GM19468 (cell line): ENCODE measurements around the gene ADAM12.

Experiments used
- ATAC-seq: cut with Tn5 transposase; IDR thresholded peaks from one replicate; pipeline ENCODE4 v1.9.1; 2021; ENCODE audit warnings: mild to moderate bottlenecking, moderate library complexity, moderate number of reproducible peaks; ENCODE audit not compliant: unreplicated experiment; ENCODE audit errors: extremely low read depth

Gene ADAM12

GRCh38 chr10:126075009-126075408, 313.3 kb downstream of the ADAM12 start:
- ATAC-seq, result no peak

GRCh38 chr10:126074291-126074690, 314.0 kb downstream of the ADAM12 start:
- ATAC-seq, result no peak

DNA sequence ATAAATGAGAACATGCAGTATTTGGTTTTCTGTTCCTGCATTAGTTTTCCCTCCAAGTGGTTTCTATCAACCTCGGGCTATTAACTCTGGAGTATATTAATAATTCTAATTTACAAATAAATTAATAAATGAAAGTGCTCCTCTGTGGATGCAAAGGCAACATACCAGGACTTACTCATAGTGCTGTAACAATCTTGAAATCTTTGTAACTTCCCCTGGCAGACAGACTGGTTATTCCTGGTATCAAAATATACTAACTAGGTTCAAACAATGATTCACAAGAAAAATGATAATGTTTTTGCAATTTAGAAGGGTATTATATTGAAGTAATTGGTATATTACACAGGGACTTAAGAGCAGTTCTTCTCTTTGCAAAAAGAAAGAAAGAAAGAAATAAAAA, 314.7 kb downstream of the ADAM12 start:
- no peak for ATAC-seq

DNA sequence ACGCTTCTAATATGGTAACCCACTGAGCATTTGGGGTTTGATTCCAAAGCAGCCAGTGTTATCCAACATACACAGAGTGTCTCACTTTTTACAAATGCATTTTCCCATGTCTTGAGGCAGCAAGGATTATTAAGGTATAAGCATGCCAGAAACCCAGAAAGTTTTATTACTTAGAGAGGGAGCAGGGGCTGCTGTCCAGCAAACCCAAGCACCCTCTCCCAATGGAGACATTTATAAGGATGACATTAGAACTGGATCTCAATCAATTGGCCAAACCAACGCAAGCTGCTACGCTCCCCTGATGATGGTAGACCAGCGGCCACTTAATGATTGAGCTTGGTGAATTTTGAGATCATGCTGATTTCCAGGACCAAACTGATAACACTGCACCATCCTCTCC, 315.7 kb downstream of the ADAM12 start:
- no peak for ATAC-seq

DNA sequence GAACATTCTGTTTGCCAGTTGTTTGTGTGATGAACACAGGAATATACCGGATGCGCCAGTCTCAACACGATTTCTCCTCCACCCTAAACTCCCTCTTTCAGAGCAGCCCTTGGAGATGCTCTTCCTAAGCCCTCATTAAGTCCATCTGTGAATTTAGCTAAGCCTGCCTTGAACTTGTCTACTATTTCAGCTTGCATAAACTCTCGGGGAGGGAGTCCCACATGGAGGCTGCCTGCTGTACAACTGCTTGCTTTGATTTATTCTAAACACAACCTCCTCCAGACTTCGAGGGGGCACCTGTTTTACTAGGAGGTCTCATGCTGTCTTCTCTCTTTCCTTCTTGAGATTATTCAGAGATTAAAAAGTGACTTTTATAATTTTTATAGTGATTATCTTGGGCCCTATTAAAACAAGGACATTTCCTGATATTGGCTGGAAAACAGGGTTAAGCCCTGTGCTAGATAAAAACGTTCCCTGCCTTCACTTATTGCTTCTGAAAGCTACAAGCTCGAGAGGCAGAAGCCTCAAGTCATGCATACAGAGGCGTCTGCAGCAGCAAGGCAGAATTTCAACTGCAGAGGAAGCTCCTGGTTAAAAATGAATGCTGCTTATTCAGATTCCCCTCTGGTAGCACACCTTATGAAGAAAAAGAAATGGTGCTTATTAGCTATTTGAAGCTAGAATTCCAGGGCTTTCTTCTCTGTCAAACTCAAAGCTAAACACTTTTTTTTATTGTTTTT, 317.6 kb downstream of the ADAM12 start:
- ATAC-seq, result no peak

DNA sequence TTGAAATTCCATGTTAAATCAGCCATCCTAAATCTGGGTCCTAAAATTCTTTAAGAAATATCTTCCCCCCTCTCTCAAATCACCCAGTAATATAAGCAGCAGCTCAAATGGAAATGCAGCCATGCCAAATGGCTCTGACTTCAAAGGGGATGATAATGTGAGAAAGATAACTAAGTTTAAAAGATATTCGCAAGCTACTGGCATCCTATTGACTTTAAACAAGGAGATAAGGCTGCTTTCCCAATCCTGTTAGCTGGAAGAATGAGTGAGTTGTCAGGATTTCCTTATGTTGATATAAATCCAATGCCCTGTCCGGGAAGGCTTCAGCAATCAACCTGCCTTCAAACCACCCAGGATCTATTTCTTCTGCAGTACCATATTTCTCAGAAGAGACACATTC, 320.0 kb downstream of the ADAM12 start:
- ATAC-seq, result no peak

DNA sequence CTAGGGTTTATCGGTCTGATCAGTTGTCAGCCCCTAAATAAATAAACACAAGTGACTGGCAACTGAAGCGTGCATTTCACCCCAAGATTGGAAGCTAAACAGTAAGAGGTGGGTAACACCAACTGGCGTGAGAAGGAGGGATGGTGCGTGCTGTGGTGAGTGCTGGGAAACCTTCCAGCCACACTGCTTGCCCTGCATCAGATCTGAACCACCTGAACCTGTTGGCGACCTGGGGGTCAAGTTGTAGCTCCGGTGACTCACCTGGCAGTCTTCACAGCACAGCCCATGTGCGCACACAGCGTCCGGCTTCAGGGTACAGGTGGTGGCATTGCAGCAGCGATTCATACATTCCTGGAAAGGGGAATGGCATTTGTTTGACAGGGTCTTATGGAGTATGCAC, 321.8 kb downstream of the ADAM12 start:
- no peak for ATAC-seq

DNA sequence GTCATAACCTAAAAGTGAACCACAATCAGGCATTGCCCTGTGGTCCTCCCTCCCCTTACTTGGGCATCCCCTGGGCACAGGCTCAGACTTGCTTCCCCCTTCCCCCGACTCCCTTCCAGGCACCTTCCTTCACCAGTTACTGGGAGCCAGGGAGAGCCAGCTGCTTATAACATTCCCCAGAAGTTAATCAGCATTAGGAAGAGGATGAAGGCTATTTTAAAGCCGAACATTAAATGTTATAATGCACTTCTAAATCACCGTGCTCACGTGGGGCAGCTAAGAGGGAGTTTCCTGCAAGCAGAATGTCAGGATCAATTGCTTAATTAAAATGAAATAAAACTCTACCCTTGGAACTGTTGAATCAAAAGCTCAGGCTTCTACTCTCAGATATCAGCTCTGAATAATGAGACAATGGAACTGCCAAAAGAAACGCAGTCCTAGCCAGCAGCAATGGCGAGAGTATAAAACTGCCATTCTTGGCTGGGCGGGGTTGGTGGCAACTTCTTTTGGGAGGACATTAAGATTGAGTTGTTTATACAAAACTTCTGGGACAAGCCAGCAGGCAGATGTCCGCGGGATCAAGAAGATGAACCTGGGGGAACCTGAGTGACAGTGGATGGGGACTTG, 322.4 kb downstream of the ADAM12 start:
- ATAC-seq, result no peak

- no peak for ATAC-seq
These were observed 323.8 kb downstream of the ADAM12 start for GRCh38 chr10:126064512-126064911.

DNA sequence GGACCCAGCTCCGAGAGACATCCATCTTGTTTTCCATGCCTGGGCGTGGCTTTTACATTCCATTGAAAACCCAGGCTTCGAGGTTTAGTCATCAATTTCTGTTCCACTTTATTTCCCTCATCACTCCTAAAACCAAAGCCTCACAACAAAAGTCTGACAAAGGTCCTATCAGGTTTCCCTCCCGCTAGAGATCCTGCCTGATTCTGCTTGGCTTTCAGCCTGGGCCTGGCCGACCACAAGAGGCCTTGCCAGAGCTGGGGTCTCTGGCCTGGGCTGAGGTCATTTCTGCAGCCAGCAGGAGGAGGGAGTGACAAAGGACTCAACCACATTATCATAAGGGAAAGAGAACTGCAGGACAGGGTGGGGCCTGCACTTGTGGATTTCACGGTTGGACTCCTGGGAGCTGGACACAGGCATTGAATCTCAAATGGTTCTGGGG, 324.9 kb downstream of the ADAM12 start:
- no peak for ATAC-seq

DNA sequence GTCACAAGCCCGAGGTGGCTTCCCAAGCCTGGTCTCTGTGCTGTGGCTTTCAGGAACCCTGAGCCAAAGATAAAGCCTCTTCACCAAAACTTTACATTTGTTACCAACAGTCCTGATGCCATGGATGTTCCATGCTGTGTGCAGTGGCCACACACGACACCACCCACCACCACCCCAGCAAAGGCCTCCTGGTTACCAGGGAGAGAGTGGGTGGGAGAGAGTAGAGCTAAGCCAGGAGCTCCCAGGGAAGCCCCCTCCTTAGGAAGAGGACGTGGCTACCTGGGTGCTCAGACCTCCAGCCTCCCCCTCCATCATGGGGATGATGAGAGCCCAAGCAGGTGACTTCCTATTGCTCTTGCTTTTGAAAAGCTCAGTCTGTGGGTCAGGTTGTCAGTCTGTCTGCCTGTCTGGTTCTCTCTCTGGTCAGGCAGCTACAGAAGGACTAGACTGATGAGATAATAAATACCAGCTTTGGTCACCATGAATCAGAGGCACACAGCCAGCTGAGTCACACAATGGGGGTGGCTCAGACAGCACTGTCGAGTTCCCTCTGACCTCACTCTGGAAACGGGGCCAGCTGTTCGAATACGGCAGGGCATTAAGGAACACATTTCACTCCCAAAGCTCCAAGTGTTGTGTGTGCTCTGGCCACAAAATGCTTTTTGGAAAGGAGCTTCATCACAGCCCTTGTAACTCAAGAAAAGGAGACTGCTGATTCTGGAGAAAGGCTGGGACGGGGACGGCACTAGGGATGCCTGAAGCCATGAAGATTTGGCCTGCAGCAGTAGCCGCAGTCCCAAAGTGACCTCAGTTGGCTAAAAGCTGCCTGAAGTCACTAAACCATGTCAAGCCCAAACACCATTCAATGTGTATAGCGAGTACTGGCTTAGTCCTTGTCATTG, 325.9 kb downstream of the ADAM12 start:
- ATAC-seq, result no peak

- no peak for ATAC-seq
These were observed 326.8 kb downstream of the ADAM12 start for GRCh38 chr10:126061526-126061925.

GRCh38 chr10:126060261-126060931, 327.9 kb downstream of the ADAM12 start:
- no peak for ATAC-seq

DNA sequence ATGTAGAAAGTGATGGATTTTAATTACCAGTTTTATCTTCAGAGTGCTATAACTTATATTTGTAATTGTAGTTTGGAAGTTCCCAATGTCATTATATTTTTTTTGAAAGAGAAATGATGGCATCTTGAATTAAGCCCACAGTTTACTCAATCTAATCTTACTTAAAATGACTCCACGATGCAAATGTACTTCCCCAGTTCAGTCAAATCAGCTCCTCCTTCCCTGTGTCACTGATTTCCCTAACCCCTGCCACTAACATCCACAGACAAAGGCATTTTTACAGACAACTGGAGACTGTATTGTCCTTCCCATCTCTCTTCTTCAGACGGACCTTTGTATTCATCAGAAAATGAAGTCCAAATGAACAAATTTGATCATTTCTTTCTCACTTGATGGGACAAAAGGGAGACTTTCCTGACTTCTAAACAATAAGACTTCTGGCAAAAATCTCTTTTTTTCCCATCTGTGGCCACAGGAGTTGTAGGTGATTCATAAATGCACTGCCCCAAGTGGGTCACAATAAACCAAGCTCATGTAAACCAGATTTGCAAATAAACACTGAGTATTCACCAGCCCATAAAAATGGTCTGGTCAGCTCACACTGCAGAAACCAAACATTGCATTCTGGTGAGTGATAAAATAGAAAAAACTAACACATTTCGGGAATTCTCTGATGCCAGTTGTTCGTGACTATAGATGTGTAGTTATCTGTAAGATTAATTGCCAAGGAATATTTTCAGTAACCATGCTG, 329.0 kb downstream of the ADAM12 start:
- ATAC-seq, result no peak

DNA sequence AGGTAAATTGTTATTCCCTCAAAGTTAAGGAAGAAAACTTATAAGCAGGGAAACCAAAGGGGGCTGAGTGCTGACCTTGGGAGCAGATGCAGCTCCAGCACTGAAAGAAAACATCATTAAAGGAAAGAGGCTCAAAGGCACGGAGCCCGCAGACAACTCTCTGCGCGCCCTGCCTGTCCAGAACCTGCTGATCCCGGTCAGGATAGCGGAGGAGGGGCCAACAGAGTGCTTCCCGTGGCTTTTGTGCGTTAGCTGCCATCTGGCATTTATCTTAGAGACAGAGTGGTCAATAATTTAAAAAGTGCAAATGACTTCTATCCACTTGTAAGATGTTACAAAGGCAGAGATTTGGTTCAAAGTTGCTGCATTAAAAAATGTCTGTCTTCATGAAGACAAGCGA, 329.8 kb downstream of the ADAM12 start:
- no peak for ATAC-seq

DNA sequence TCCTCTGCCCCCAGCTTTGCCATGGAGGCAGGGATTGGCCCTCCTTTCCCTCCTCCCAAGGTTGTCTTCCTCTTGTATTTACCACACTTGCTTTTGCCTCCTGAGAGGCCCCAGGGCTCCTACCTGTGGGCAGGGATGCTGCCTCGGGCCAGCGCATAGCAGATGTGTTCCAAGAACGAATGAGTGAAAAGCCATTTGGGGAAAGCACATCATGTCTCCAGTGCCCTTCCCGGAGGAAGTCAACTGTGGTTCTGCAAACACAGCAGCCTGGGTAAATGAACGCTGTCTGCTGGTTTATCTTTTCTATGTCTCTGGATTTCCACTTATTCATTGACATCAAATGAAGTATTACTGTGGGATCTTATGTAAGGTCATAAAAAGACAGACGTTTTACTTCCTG, 330.2 kb downstream of the ADAM12 start:
- ATAC-seq, result no peak

- no peak for ATAC-seq
These were observed 330.8 kb downstream of the ADAM12 start for GRCh38 chr10:126057494-126057893.

DNA sequence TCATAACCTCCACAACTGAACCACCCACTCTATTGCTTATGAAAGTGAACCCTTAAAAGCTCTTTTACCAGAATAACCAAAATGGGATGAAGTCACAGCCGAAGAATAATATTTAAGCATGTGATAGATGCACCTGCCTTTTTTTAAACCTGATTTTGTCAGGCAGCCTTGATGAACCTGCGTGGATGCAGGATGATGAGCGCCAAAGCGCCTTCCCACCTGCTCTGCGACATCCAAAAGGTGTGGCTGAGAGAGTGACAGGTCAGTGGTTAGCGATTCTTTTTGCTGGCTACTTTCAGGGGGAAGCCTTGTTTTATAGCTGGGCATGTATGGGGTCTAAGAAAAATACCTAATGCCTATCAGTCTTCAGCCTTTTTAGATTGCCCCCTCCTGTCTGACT, 334.1 kb downstream of the ADAM12 start:
- ATAC-seq, result no peak

DNA sequence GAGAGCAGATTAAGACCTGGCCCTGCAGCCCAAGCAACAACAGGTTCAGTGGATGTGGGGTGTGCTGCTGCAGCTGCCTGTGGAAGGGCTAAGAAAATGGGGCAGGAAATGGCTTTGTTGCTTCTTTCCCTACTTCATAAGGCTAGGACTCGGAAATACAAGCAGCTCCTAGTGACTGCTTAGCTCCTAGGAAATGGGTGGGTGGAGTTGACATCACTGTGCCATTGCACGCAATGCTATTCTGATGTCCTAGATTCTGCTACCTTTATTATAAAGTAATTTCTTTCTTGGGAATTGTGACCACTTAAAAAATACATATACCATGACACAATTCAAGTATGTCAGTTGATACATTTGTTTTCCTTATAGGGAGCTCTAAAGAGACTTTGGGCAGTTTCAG, 336.1 kb downstream of the ADAM12 start:
- no peak for ATAC-seq
